H1 (cell line): ENCODE measurements around the gene MYL11. TPM values are rescaled to one million over a fixed set of nuclear protein-coding genes. Genes with fewer than 3 reads are reported as not detected.

Experiments used
- CTCF ChIA-PET: fragments of 300-600 bp; sonication (Branson Sonifier 250); formaldehyde crosslinking; loops from one replicate; lab custom pipeline; 2021; ENCODE audit not compliant: partially characterized antibody; lab: Charles Lee
- POLR2A ChIA-PET: fragments of 300-600 bp; sonication (Branson Sonifier 250); formaldehyde crosslinking; loops from one replicate; lab custom pipeline; 2021; ENCODE audit warnings: inconsistent platforms; ENCODE audit not compliant: partially characterized antibody; lab: Charles Lee
- DNase-seq, 2 experiments: peaks; one replicate each; pipeline versions ENCODE4 v3.0.0 to v3.0.0-alpha.2; 2010 to 2022; ENCODE audit warnings: low spot score in 2 of 2, low read depth in 1 of 2, mixed read lengths in 1 of 2
- FAIRE-seq: peaks from 2 replicates; lab custom pipeline; 2011; peaks lifted over from hg19 to GRCh38; lab: Jason Lieb, UNC
- H2AFZ ChIP-seq: 2 replicates; pipeline ENCODE4 v1.8.1; 2012; ENCODE audit warnings: low read length, inconsistent platforms
- H2AK5ac ChIP-seq: 2 replicates; pipeline ENCODE4 v1.6.1; 2013; ENCODE audit warnings: low read depth, low read length
- H2BK120ac ChIP-seq: replicated peaks from 2 replicates; pipeline ENCODE3; 2013; ENCODE audit warnings: low read depth, low read length, inconsistent platforms
- H2BK12ac ChIP-seq: 2 replicates; pipeline ENCODE4 v1.6.1; 2013; ENCODE audit warnings: low read depth, low read length
- H2BK15ac ChIP-seq: 2 replicates; pipeline ENCODE4 v1.6.1; 2013; ENCODE audit warnings: low read length
- H2BK20ac ChIP-seq: 2 replicates; pipeline ENCODE4 v1.6.1; 2013; ENCODE audit warnings: low read length
- H2BK5ac ChIP-seq: 2 replicates; pipeline ENCODE4 v1.6.1; 2013; ENCODE audit warnings: low read depth, low read length
- H3K14ac ChIP-seq: 2 replicates; pipeline ENCODE4 v1.6.1; 2013; ENCODE audit warnings: inconsistent platforms; ENCODE audit not compliant: insufficient read length
- H3K18ac ChIP-seq: 2 replicates; pipeline ENCODE4 v1.6.1; 2013; ENCODE audit warnings: low read length; ENCODE audit errors: extremely low read depth
- H3K23ac ChIP-seq: 2 replicates; pipeline ENCODE4 v1.6.1; 2013; ENCODE audit warnings: inconsistent platforms; ENCODE audit not compliant: insufficient read length
- H3K23me2 ChIP-seq: 2 replicates; pipeline ENCODE4 v1.6.1; 2013; ENCODE audit warnings: low read depth, low read length
- H3K27ac ChIP-seq: 2 replicates; pipeline ENCODE4 v1.6.1; 2011; ENCODE audit warnings: low read depth, low read length, inconsistent platforms
- H3K27me3 ChIP-seq, 4 experiments: replicated peaks in 1 of 4; 1 replicate in 1 of 4; 2 replicates in 3 of 4; pipeline versions ENCODE4 v1.6.1 to v1.8.1; 2011 to 2013; ENCODE audit warnings: low read length in 3 of 4, mild to moderate bottlenecking in 3 of 4, inconsistent platforms in 2 of 4, mixed read lengths in 2 of 4, moderate library complexity in 1 of 4; ENCODE audit not compliant: control insufficient read depth in 3 of 4, insufficient read depth in 3 of 4; ENCODE audit errors: extremely low read depth in 1 of 4
- H3K36me3 ChIP-seq, 4 experiments: 2 replicates each; pipeline versions ENCODE4 v1.6.1 to v1.8.1; 2011 to 2013; ENCODE audit warnings: mild to moderate bottlenecking in 4 of 4, low read length in 3 of 4, moderate library complexity in 2 of 4, control low read depth in 1 of 4, inconsistent platforms in 1 of 4; ENCODE audit not compliant: insufficient read depth in 4 of 4, control insufficient read depth in 2 of 4
- H3K4ac ChIP-seq: replicated peaks from 2 replicates; pipeline ENCODE3; 2013; ENCODE audit warnings: low read length, low read depth, mixed read lengths, inconsistent platforms; ENCODE audit not compliant: insufficient read length
- H3K4me1 ChIP-seq, 4 experiments: replicated peaks in 1 of 4; 1 replicate in 1 of 4; 2 replicates in 3 of 4; pipeline versions ENCODE4 v1.6.1 to v1.8.1; 2011 to 2013; ENCODE audit warnings: low read length in 3 of 4, inconsistent platforms in 2 of 4, mixed read lengths in 1 of 4; ENCODE audit not compliant: insufficient read depth in 4 of 4, control insufficient read depth in 3 of 4
- H3K4me2 ChIP-seq, 2 experiments: 2 replicates each; pipeline versions ENCODE4 v1.6.1 to v1.8.1; 2011 to 2013; ENCODE audit warnings: low read depth in 2 of 2, low read length in 2 of 2, control low read depth in 1 of 2, inconsistent platforms in 1 of 2, mild to moderate bottlenecking in 1 of 2; ENCODE audit not compliant: insufficient read depth in 1 of 2
- H3K4me3 ChIP-seq, 4 experiments: fragments of 200-600, 300-600 bp in 1 of 4; sonication (generic), shearing (Covaris generic), sonication (Bioruptor Twin) in 1 of 4; 2 replicates each; pipeline versions ENCODE4 v1.5.1 to v1.8.1; 2011 to 2016; ENCODE audit warnings: low read length in 4 of 4, low read depth in 3 of 4, control low read depth in 2 of 4, inconsistent platforms in 2 of 4, mild to moderate bottlenecking in 2 of 4, mixed read lengths in 1 of 4, moderate library complexity in 1 of 4; ENCODE audit not compliant: insufficient read depth in 2 of 4; ENCODE audit errors: extremely low read depth in 1 of 4
- H3K56ac ChIP-seq: replicated peaks from 2 replicates; pipeline ENCODE3; 2013; ENCODE audit warnings: low read depth, mild to moderate bottlenecking, mixed read lengths, low read length, inconsistent platforms; ENCODE audit not compliant: insufficient read length
- H3K79me1 ChIP-seq: 2 replicates; pipeline ENCODE4 v1.6.1; 2013; ENCODE audit warnings: low read depth, low read length, control low read depth
- H3K79me2 ChIP-seq, 2 experiments: 2 replicates each; pipeline versions ENCODE4 v1.6.1 to v1.8.1; 2012 to 2013; ENCODE audit warnings: low read length in 2 of 2, mild to moderate bottlenecking in 2 of 2, inconsistent platforms in 1 of 2; ENCODE audit not compliant: insufficient read depth in 2 of 2, control insufficient read depth in 1 of 2
- H3K9ac ChIP-seq, 4 experiments: replicated peaks in 1 of 4; 1 replicate in 1 of 4; 2 replicates in 3 of 4; pipeline versions ENCODE4 v1.6.1 to v1.8.1; 2011 to 2013; ENCODE audit warnings: low read depth in 3 of 4, low read length in 3 of 4, control low read depth in 2 of 4, mild to moderate bottlenecking in 2 of 4, moderate library complexity in 2 of 4, inconsistent platforms in 1 of 4; ENCODE audit errors: extremely low read depth in 1 of 4
- H3K9me3 ChIP-seq, 2 experiments: 2 replicates each; pipeline versions ENCODE4 v1.6.1 to v1.8.1; 2012 to 2013; ENCODE audit warnings: mild to moderate bottlenecking in 2 of 2, moderate library complexity in 2 of 2, control low read depth in 1 of 2, inconsistent platforms in 1 of 2, low read depth in 1 of 2, low read length in 1 of 2, mixed read lengths in 1 of 2; ENCODE audit not compliant: insufficient read depth in 2 of 2
- H4K20me1 ChIP-seq, 2 experiments: replicated peaks in 1 of 2; 2 replicates each; pipeline versions ENCODE3 to v1.8.1; 2011 to 2013; ENCODE audit warnings: inconsistent platforms in 2 of 2, low read length in 2 of 2, mild to moderate bottlenecking in 1 of 2; ENCODE audit not compliant: insufficient read depth in 2 of 2, control insufficient read depth in 1 of 2
- H4K5ac ChIP-seq: 2 replicates; pipeline ENCODE4 v1.6.1; 2013; ENCODE audit warnings: low read length, low read depth, mixed read lengths, inconsistent platforms; ENCODE audit not compliant: insufficient read length
- H4K8ac ChIP-seq: 2 replicates; pipeline ENCODE4 v1.8.0; 2013; ENCODE audit warnings: mild to moderate bottlenecking, moderate library complexity, low read length, inconsistent platforms; ENCODE audit not compliant: insufficient read depth; ENCODE audit errors: extremely low read depth
- H4K91ac ChIP-seq: replicated peaks from 2 replicates; pipeline ENCODE3; 2013; ENCODE audit warnings: low read length, mixed read lengths, inconsistent platforms; ENCODE audit not compliant: insufficient read length
- BACH1 ChIP-seq: IDR thresholded peaks from 2 replicates; pipeline ENCODE4 v1.6.1; 2012; ENCODE audit warnings: low read length, improper control_type of control experiment
- CREB1 ChIP-seq: IDR thresholded peaks from 2 replicates; pipeline ENCODE4 v1.6.1; 2012; ENCODE audit warnings: inconsistent platforms
- KDM1A ChIP-seq: fragments of 200-600, 300-600 bp; sonication (generic); IDR thresholded peaks from 2 replicates; pipeline ENCODE4 v1.7.1; 2016; ENCODE audit warnings: mild to moderate bottlenecking, low read length, borderline replicate concordance
- RAD21 ChIP-seq, 2 experiments: IDR thresholded peaks in 1 of 2; conservative IDR thresholded peaks in 1 of 2; 2 replicates each; pipeline ENCODE4 v1.6.1; 2011; ENCODE audit warnings: low read depth in 2 of 2, low read length in 2 of 2, improper control_type of control experiment in 1 of 2, inconsistent platforms in 1 of 2, mild to moderate bottlenecking in 1 of 2, moderate library complexity in 1 of 2
- RBBP5 ChIP-seq: IDR thresholded peaks from 2 replicates; pipeline ENCODE4 v1.7.1; 2012; ENCODE audit warnings: low read depth, mild to moderate bottlenecking, inconsistent platforms, low read length, moderate library complexity, borderline replicate concordance
- SIN3A ChIP-seq, 2 experiments: IDR thresholded peaks in 1 of 2; conservative IDR thresholded peaks in 1 of 2; 2 replicates each; pipeline ENCODE4 v1.6.1; 2011 to 2012; ENCODE audit warnings: low read length in 2 of 2, improper control_type of control experiment in 1 of 2, low read depth in 1 of 2, mild to moderate bottlenecking in 1 of 2
- TAF7 ChIP-seq: optimal IDR thresholded peaks from 2 replicates; pipeline ENCODE3; 2011; ENCODE audit warnings: low read depth, mild to moderate bottlenecking, inconsistent platforms, low read length, moderate library complexity, borderline replicate concordance
- TBP ChIP-seq: IDR thresholded peaks from 2 replicates; pipeline ENCODE4 v1.6.1; 2011; ENCODE audit warnings: low read depth, low read length, improper control_type of control experiment
- WGBS, 2 experiments: shearing (Covaris generic) in 1 of 2; methylation state at CpG; one replicate each; pipeline versions ENCODE4 v1.1.6 to v1.1.7; 2013 to 2015; ENCODE audit warnings: low lambda C conversion rate in 2 of 2, mixed read lengths in 2 of 2, inconsistent platforms in 1 of 2, low coverage in 1 of 2, missing lambda C conversion rate in 1 of 2; ENCODE audit not compliant: insufficient replicate concordance in 2 of 2, insufficient coverage in 1 of 2, insufficient read length in 1 of 2; ENCODE audit errors: extremely low coverage in 1 of 2, missing lambda C conversion rate in 1 of 2; 5-methylcytosine and 5-hydroxymethylcytosine counted together
- polyA plus RNA-seq, 7 experiments: library from polyadenylated mRNA; depleted of rRNA in 3 of 7; stranded (reverse) in 5 of 7; unstranded in 2 of 7; fragments of >200 nt in 5 of 7; fragments of 200-250 nt in 2 of 7; gene quantifications; 1 replicate in 5 of 7; 2 replicates in 1 of 7; 4 replicates in 1 of 7; pipeline versions ENCODE4 v1.2.1 to v1.2.3, GENCODE V29; 2011 to 2013; ENCODE audit warnings: missing spikeins in 2 of 7, mixed read lengths in 2 of 7
- total RNA-seq: library from RNA; stranded (reverse); fragmentation: NEBNext Ultra II Directional; extraction: Animal tissue kit (Norgen Biotek cat#: 25700); gene quantifications from 2 replicates; pipeline ENCODE4 v1.2.1, GENCODE V29; 2021

The MYL11 gene
- total and polyA plus RNA-seq, 2 of the 8 experiments (the other 6 are each of a cell fraction or from before 2014, with no cell fraction given), result 1.2 to 1.4 TPM

- peaks cover 6 to 23% (median 8%) of the 10 kb centered on the region in 4 experiments for H3K36me3 ChIP-seq
- H3K18ac ChIP-seq, result no peak overlapping the region
- no peak overlapping the region for H3K56ac ChIP-seq
- H3K4ac ChIP-seq, result peak overlapping the region; percentile 34
- H2BK20ac ChIP-seq, result no peak overlapping the region
- H3K4me1 ChIP-seq, result peaks cover 3 to 6% (median 5%) of the 10 kb centered on the region in 4 experiments; a peak in 6 of 7 replicates
- 2% methylated on average over 129 of the region's 140 CpGs; no CpG with 5 or more reads in 1 of the 2 experiments for WGBS, 2 experiments
- peak overlapping the region; percentile 71 for H4K8ac ChIP-seq
- ChIA-PET CTCF (interaction anchor here (0.6 to 3.3 kb wide), 14 partner anchors 8 to 212 kb away, joined by 3 to 13 read pairs (median 4); partner anchors contain the start of genes DCTPP1, ZNF48 and ZNF771), POLR2A (interaction anchor here (0.6 to 4.0 kb wide), 22 partner anchors 10 to 353 kb away, joined by 3 to 34 read pairs (median 3); partner anchors contain the start of genes ALDOA, CD2BP2, DCTPP1 and ZNF48)
- H3K27me3 ChIP-seq, result no peaks in the 10 kb centered on the region
- H3K27ac ChIP-seq, result no peak overlapping the region
- H3K23me2 ChIP-seq, result peaks cover 8% of the 10 kb centered on the region; the same call in 1 of the 2 replicates
- no peak overlapping the region for H2AK5ac ChIP-seq
- H3K79me2 ChIP-seq, result no peaks in the 10 kb centered on the region
- peak overlapping the region; percentile 36 to 60 (median 50) for H3K4me3 ChIP-seq
- no peak overlapping the region for H2BK120ac ChIP-seq
- no peak overlapping the region for H3K23ac ChIP-seq
- no peak overlapping the region for H2BK15ac ChIP-seq
- H3K14ac ChIP-seq, result no peak overlapping the region
- H4K20me1 ChIP-seq, result peaks cover 2 to 12% of the 10 kb centered on the region in 2 experiments
- FAIRE-seq (no peak), DNase-seq (peak; percentile 86 to 94)
- H3K9ac ChIP-seq, result peak overlapping the region in 3 of 4 experiments; percentile 25 to 50 (median 32); a peak in 5 of 7 replicates
- H3K79me1 ChIP-seq, result peaks cover 6% of the 10 kb centered on the region; the same call in 1 of the 2 replicates
- 0 out of 2 replicates have a peak overlapping the region, but pooled peaks have one; percentile 32 for H2BK5ac ChIP-seq
- H2BK12ac ChIP-seq, result no peak overlapping the region
- no peaks in the 10 kb centered on the region for H3K9me3 ChIP-seq
- H4K91ac ChIP-seq, result no peak overlapping the region
- H3K4me2 ChIP-seq, result peak overlapping the region; percentile 64 to 76
- H2AFZ ChIP-seq, result no peak overlapping the region
- no peak overlapping the region for H4K5ac ChIP-seq
- TF ChIP-seq TAF7 (no peak), RAD21 (IDR thresholded peaks at IDR 0.05 in 1 of 2, conservative IDR thresholded peaks at IDR 0.05 in 1 of 2; ENCODE audit: low read depth in 2 of 2, low read length in 2 of 2) (peak; percentile 16 to 29; a peak in 2 of 4 replicates), SIN3A (conservative IDR thresholded peaks at IDR 0.05 in 1 of 2, IDR thresholded peaks at IDR 0.05 in 1 of 2; ENCODE audit: low read depth in 1 of 2, low read length in 2 of 2) (no peak), KDM1A (peak; percentile 69), CREB1 (peak; percentile 48; the same call in 1 of the 2 replicates), TBP (peak; percentile 36; the same call in 1 of the 2 replicates), RBBP5 (peak; percentile 82; the same call in 1 of the 2 replicates), BACH1 (peak; percentile 30; the same call in 1 of the 2 replicates)
Observed at GRCh38 chr16:30417529-30418349, 43.1 kb downstream of the MYL11 start.
